Measurements from ENCODE around the gene TAF10.

DNA sequence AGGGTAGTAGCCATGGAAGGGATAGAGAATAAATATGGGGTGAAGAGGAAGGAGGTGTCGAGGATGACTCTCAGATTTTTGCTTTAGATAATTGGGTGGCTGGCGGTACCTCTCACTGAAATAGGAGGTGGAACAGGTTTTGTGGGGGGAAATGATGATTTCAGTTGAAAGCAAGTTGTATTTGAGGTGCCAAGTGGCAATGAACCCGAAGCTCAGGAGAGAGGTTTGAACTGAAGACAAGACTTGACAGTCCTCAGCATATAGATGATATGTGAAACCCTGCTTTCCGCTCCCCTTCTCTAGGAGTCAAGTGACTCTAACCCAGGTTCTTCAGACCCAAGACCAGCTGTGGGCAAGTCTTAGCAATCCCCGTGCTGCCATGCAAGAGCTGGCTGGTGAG is 42.3 kb downstream of the TAF10 start:
- TF ChIP-seq, protein P1, sequence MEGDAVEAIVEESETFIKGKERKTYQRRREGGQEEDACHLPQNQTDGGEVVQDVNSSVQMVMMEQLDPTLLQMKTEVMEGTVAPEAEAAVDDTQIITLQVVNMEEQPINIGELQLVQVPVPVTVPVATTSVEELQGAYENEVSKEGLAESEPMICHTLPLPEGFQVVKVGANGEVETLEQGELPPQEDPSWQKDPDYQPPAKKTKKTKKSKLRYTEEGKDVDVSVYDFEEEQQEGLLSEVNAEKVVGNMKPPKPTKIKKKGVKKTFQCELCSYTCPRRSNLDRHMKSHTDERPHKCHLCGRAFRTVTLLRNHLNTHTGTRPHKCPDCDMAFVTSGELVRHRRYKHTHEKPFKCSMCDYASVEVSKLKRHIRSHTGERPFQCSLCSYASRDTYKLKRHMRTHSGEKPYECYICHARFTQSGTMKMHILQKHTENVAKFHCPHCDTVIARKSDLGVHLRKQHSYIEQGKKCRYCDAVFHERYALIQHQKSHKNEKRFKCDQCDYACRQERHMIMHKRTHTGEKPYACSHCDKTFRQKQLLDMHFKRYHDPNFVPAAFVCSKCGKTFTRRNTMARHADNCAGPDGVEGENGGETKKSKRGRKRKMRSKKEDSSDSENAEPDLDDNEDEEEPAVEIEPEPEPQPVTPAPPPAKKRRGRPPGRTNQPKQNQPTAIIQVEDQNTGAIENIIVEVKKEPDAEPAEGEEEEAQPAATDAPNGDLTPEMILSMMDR (IDR thresholded peaks at IDR 0.05; ENCODE audit: low read depth, low read length, missing input control), result no peak
- no peak for TF ChIP-seq GABPA (IDR thresholded peaks at IDR 0.05 in 1 of 2, conservative IDR thresholded peaks at IDR 0.05 in 1 of 2)
- no peak for TF ChIP-seq JUND (IDR thresholded peaks at IDR 0.05)
- TF ChIP-seq SP1 (IDR thresholded peaks at IDR 0.05), result no peak
- TF ChIP-seq ATF3 (IDR thresholded peaks at IDR 0.05), result no peak
- no peak for TF ChIP-seq TAF1 (conservative IDR thresholded peaks at IDR 0.05)
- TF ChIP-seq REST (IDR thresholded peaks at IDR 0.05), result no peak
- TF ChIP-seq MAX (IDR thresholded peaks at IDR 0.05), result no peak
- TF ChIP-seq ZBTB33 (IDR thresholded peaks at IDR 0.05), result no peak
- no peak for TF ChIP-seq YY1 (IDR thresholded peaks at IDR 0.05)
